Measurements from ENCODE around the gene SERPINB6. TPM values are rescaled to one million over a fixed set of nuclear protein-coding genes. Genes with fewer than 3 reads are reported as not detected.

SERPINB6 gene
- total RNA-seq, 4 donors from 2014 or later = 21.2 to 37.0 (median 35.6) TPM

- no peak for TF ChIP-seq POLR2A (IDR thresholded peaks at IDR 0.05)
- TF ChIP-seq, protein P1, sequence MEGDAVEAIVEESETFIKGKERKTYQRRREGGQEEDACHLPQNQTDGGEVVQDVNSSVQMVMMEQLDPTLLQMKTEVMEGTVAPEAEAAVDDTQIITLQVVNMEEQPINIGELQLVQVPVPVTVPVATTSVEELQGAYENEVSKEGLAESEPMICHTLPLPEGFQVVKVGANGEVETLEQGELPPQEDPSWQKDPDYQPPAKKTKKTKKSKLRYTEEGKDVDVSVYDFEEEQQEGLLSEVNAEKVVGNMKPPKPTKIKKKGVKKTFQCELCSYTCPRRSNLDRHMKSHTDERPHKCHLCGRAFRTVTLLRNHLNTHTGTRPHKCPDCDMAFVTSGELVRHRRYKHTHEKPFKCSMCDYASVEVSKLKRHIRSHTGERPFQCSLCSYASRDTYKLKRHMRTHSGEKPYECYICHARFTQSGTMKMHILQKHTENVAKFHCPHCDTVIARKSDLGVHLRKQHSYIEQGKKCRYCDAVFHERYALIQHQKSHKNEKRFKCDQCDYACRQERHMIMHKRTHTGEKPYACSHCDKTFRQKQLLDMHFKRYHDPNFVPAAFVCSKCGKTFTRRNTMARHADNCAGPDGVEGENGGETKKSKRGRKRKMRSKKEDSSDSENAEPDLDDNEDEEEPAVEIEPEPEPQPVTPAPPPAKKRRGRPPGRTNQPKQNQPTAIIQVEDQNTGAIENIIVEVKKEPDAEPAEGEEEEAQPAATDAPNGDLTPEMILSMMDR (IDR thresholded peaks at IDR 0.05) = no peak
- intact Hi-C loops (cut with DNase I; ENCODE audit: low total_unique reads) = no loop called here
- no peak overlapping the region for H3K4me3 ChIP-seq (ENCODE audit: low read depth, poor library complexity, severe bottlenecking)
- WGBS, 2 donors = 94 to 97% methylated on average over 10 of the region's 10 CpGs
- no peak for DNase-seq (ENCODE audit: low spot score in 2 of 2)
These were observed 43.8 kb upstream of the SERPINB6 start for GRCh38 chr6:3015144-3015543.

DNA sequence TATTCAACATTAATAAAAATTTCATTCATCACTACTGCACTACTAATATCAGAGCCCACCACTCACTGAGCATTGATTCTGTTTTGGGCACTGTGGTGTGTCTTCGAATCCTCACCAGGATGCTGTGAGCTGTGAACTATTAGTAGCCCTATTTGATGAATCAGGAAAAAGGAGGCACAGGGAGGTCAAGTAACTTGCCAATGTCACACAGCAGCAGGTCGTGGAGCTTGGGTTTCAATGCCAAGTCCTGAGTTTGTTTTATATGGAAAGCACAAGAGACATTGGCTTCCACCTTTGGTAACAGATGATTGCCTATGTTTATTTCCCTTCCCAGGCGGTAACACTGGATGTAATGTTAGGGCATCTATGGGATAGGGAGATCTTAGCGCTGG, 43.3 kb upstream of the SERPINB6 start:
- DNase-seq (ENCODE audit: low spot score in 2 of 2) = no peak
- no peak overlapping the region for H3K4me3 ChIP-seq (ENCODE audit: low read depth, poor library complexity, severe bottlenecking)
- intact Hi-C loops (cut with DNase I; ENCODE audit: low total_unique reads) = no loop called here
- 95 to 96% methylated on average over 4 of the region's 4 CpGs for WGBS, 2 donors
- TF ChIP-seq, protein P1 (IDR thresholded peaks at IDR 0.05) = no peak
- TF ChIP-seq POLR2A (IDR thresholded peaks at IDR 0.05) = no peak

DNA sequence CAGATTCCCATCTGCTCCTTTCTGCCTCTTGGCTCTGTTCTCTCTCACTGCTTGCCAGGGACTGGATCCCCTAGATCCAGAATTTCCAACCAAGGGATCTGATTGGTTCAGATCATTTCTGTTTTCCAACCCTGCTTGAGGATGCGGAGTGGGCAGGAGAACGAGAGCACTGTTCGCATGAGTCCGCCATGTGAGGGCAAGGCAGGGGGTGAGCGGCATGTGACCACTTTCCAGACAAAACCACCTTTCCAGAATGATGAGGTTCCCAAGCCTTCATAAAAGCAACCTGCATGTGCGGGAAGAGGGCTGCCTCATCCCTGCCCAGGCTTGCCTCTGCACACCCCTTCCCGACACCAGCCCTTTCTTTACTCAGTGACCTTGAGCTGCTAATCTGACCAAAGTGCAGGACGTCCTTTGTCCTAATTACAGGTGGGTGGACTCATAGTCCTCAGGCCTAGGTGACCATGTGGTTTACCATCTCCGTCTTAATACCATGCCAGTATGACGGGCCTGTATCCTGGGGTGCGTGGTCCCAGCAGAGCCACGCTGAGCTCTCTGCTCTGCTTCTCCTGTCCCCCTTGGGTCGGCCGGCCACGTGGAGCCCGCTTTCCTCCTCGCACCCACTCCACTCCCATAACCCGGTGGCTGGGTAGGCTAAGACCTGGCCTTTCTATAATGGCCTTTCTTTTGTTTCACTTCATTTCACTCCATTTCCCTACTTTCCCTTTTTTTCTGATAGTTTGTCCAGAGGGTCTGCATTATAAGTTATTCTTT, 42.7 kb upstream of the SERPINB6 start:
- intact Hi-C loops (cut with DNase I; ENCODE audit: low total_unique reads) = no loop called here
- TF ChIP-seq, protein P1 (IDR thresholded peaks at IDR 0.05) = no peak
- no peak for TF ChIP-seq POLR2A (IDR thresholded peaks at IDR 0.05)
- 89 to 93% methylated on average over 18 of the region's 18 CpGs for WGBS, 2 donors
- DNase-seq (ENCODE audit: low spot score in 2 of 2) = no peak
- no peak overlapping the region for H3K4me3 ChIP-seq (ENCODE audit: low read depth, poor library complexity, severe bottlenecking)

- H3K4me3 ChIP-seq (ENCODE audit: low read depth, poor library complexity, severe bottlenecking) = no peak overlapping the region
- DNase-seq (ENCODE audit: low spot score in 2 of 2) = no peak
- intact Hi-C loops (cut with DNase I; ENCODE audit: low total_unique reads) = no loop called here
- TF ChIP-seq POLR2A (IDR thresholded peaks at IDR 0.05) = no peak
- TF ChIP-seq, protein P1 (IDR thresholded peaks at IDR 0.05) = no peak
- WGBS, 2 donors = 30 to 62% methylated on average over 2 of the region's 2 CpGs
These were observed 42.1 kb upstream of the SERPINB6 start for GRCh38 chr6:3013486-3013885.

- intact Hi-C loops (cut with DNase I; ENCODE audit: low total_unique reads) = no loop called here
- TF ChIP-seq, protein P1 (IDR thresholded peaks at IDR 0.05) = no peak
- no peak for TF ChIP-seq POLR2A (IDR thresholded peaks at IDR 0.05)
- H3K4me3 ChIP-seq (ENCODE audit: low read depth, poor library complexity, severe bottlenecking) = no peak overlapping the region
- no peak for DNase-seq (ENCODE audit: low spot score in 2 of 2)
These were observed 40.2 kb upstream of the SERPINB6 start for GRCh38 chr6:3011592-3011991.

- DNase-seq (ENCODE audit: low spot score in 2 of 2) = no peak
- TF ChIP-seq POLR2A (IDR thresholded peaks at IDR 0.05) = no peak
- TF ChIP-seq, protein P1 (IDR thresholded peaks at IDR 0.05) = no peak
- intact Hi-C loops (cut with DNase I; ENCODE audit: low total_unique reads) = no loop called here
- no peak overlapping the region for H3K4me3 ChIP-seq (ENCODE audit: low read depth, poor library complexity, severe bottlenecking)
These were observed 39.8 kb upstream of the SERPINB6 start for GRCh38 chr6:3011158-3011557.

Data from lower leg skin (tissue), 4 donors.